HepG2 (cell line): ENCODE measurements around the gene ZNRF4.

Source experiments
- CBX5 ChIP-seq: sonication (generic); formaldehyde crosslinking; IDR thresholded peaks from 2 replicates; pipeline ENCODE4 v1.4.0; 2020; ENCODE audit warnings: missing genetic modification reagents, borderline replicate concordance
- CENPT ChIP-seq: sonication (generic); formaldehyde crosslinking; IDR thresholded peaks from 2 replicates; pipeline ENCODE4 v1.8.0; 2022; ENCODE audit warnings: low read depth, mild to moderate bottlenecking, moderate library complexity, missing genetic modification reagents
- CTCF ChIP-seq: sonication (generic); formaldehyde crosslinking; IDR thresholded peaks from 2 replicates; pipeline ENCODE4 v1.5.0; 2020; ENCODE audit warnings: mild to moderate bottlenecking, missing genetic modification reagents, moderate library complexity
- ELF1 ChIP-seq: sonication (generic); formaldehyde crosslinking; IDR thresholded peaks from 2 replicates; pipeline ENCODE4 v1.4.0; 2020; ENCODE audit warnings: missing genetic modification reagents
- EZH2 ChIP-seq: conservative IDR thresholded peaks from 2 replicates; pipeline ENCODE4 v1.6.1; 2012; ENCODE audit warnings: mild to moderate bottlenecking, low read depth, low read length, moderate library complexity
- HOXA3 ChIP-seq: sonication (generic); formaldehyde crosslinking; IDR thresholded peaks from 2 replicates; pipeline ENCODE4 v1.5.0; 2020; ENCODE audit warnings: missing genetic modification reagents
- NR2F1 ChIP-seq, 2 experiments: fragments of 450-650 bp in 1 of 2; formaldehyde crosslinking in 1 of 2; IDR thresholded peaks; 2 replicates each; pipeline versions ENCODE4 v1.5.0 to v1.6.1; 2016 to 2020; ENCODE audit warnings: mild to moderate bottlenecking in 1 of 2, missing compliant biosample characterization in 1 of 2, missing genetic modification reagents in 1 of 2, moderate library complexity in 1 of 2
- PREB ChIP-seq: sonication (generic); formaldehyde crosslinking; IDR thresholded peaks from 2 replicates; pipeline ENCODE4 v1.4.0; 2020; ENCODE audit warnings: missing genetic modification reagents
- RBM39 ChIP-seq: fragments of 200-400 bp; formaldehyde crosslinking; IDR thresholded peaks from one replicate; pipeline ENCODE4 v1.6.1; 2018; ENCODE audit warnings: antibody characterized with exemption, mild to moderate bottlenecking, low read depth, low read length; ENCODE audit not compliant: poor library complexity, severe bottlenecking
- TCF7 ChIP-seq: sonication (generic); IDR thresholded peaks from 2 replicates; pipeline ENCODE4 v1.6.1; 2016; ENCODE audit warnings: antibody characterized with exemption, low read depth
- ZFP37 ChIP-seq: sonication (generic); formaldehyde crosslinking; IDR thresholded peaks from 2 replicates; pipeline ENCODE4 v1.4.0; 2020; ENCODE audit warnings: missing genetic modification reagents, borderline replicate concordance
- ZKSCAN8 ChIP-seq: IDR thresholded peaks from 2 replicates; pipeline ENCODE4 v1.6.1; 2016; ENCODE audit warnings: borderline replicate concordance, missing genetic modification reagents, missing compliant biosample characterization
- ZNF557 ChIP-seq: sonication (generic); formaldehyde crosslinking; IDR thresholded peaks from 2 replicates; pipeline ENCODE4 v1.4.0; 2020; ENCODE audit warnings: missing genetic modification reagents

- TF ChIP-seq CTCF (CRISPR knock-in tag) (no peak), PREB (CRISPR knock-in tag) (no peak), ZNF557 (CRISPR knock-in tag) (no peak), ZKSCAN8 (CRISPR knock-in tag) (no peak), CENPT (no peak), NR2F1 (CRISPR knock-in tag; IDR thresholded peaks at IDR 0.05) (no peak), RBM39 (no peak), EZH2 (no peak), TCF7 (no peak), HOXA3 (CRISPR knock-in tag) (no peak), ZFP37 (CRISPR knock-in tag) (no peak), ELF1 (no peak), CBX5 (CRISPR knock-in tag) (no peak)
These were observed 4.6 kb upstream of the ZNRF4 start for GRCh38 chr19:5450482-5451126.
